Activated CD4-positive, CD25-positive, alpha-beta regulatory T cell treated with anti-CD3 and anti-CD28 coated beads, Interleukin-2, amount 50 U/mL, for 72 hours (primary cell): ENCODE data around the gene TERB2.
"Not testable (repeated sequence)": the region's sequence is repeated elsewhere in the genome, so short reads cannot be mapped to it uniquely, and the experiment has no call there.

Source experiments
- DNase-seq: peaks from one replicate; pipeline ENCODE4 v3.0.0; 2021

Gene TERB2

DNA sequence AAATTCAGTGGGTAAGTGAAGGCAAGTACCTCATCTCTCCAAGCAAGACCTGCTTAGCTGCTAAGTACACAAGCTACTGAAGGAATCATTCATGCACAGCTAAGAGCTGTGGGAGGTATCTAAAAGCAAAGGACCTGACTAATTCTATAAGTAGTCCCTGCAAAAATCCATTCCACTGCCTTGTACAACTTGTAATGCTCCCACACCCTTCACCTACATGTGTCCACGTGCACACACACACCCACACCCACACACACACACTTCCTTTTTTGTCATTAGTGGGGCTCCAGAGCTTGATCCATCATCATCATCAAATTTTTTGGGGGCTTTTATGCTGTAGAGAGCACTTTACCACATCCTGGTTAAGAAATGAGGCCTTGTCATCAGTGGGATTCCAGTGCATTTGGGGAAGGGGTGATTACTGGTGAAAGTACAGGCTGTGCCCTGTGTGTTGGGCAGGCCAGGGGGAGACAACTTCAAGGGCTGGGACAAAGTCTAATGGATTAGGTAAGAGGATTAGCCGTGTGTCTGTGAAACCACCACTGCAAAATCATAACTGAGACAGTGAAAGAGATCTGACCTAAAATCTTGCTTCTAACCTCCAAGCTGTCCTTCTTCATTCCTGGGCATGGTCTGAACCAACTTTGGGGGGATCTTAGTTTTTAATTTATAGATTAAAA lies 47.4 kb downstream of the TERB2 start:
- not testable (repeated sequence) for DNase-seq

DNA sequence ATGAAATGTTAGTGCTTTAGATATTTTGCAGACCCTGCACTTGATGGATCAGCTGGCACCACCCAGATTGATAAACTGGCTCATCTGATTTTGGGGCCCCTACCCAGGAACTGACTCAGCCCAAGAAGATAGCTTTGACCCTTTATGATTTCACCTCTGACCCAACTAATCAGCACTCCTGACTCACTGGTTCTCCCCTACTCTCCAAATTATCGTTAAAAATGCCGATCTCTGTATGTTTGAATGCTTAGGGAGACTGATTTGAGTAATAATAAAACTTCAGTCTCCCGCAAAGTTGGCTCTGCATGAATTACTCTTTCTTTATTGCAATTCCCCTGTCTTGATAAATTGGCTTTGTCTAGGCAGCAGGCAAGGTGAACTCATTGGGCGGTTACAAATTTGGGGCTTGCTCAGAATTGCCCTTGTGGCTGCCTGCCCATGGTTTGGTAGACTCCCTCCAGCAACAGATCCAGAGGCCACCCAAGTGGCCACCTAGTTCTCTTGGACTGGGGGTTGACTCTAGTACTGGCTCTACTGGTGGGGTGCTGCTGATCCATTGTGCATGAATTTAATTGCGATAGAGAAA lies 48.2 kb downstream of the TERB2 start:
- DNase-seq = not testable (repeated sequence)

DNA sequence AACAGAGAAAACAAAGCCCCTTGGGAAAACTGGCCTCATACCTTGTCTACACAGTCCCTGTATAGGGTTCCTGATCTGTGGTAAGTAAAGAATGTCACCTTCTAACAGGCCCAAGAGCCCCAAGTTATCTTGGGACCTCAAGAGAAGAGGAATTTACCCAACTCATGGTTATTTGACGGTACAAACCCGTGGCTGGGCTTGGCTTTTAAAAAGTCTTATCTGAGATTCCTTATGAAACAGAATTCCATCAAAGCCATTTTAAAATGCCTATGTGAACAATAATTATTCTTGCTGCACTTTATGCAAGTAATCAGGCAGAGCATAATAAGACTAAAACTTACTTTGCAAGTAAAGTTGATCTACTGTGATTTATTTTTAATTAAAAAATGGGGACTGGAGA lies 52.6 kb downstream of the TERB2 start:
- no peak for DNase-seq

DNA sequence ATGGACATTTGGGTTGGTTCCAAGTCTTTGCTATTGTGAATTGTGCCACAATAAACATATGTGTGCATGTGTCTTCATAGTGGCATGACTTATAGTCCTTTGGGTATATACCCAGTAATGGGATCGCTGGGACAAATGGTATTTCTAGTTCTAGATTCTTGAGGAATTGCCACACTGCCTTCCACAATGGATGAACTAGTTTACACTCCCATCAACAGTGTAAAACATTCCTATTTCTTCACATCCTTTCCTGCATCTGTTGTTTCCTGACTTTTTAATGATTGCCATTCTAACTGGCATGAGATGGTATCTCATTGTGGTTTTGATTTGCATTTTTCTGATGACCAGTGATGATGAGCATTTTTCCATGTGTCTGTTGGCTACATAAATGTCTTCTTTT lies 58.6 kb downstream of the TERB2 start:
- DNase-seq = not testable (repeated sequence)

DNA sequence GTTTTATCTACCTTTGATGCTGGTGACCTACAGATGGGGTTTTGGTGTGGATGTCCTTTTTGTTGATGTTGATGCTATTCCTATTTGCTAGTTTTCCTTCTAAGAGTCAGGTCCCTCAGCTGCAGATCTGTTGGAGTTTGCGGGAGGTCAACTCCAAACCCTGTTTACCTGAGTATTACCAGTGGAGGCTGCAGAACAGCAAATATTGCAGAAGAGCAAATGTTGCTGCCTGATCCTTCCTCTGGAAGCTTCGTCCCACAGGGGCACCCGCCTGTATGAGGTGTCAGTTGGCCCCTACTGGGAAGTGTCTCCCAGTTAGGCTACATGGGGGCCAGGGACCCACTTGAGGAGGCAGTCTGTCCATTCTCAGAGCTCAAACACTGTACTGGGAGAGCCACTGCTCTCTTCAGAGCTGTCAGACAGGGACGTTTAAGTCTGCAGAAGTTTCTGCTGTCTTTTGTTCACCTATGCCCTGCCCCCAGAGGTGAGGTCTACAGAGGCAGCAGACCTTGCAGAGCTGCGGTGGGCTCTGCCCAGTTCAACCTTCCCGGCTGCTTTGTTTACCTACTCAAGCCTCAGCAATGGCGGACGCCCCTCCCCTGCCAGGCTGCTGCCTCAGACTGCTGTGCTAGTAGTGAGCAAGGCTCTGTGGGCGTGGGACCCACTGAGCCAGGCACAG lies 63.9 kb downstream of the TERB2 start:
- not testable (repeated sequence) for DNase-seq

DNA sequence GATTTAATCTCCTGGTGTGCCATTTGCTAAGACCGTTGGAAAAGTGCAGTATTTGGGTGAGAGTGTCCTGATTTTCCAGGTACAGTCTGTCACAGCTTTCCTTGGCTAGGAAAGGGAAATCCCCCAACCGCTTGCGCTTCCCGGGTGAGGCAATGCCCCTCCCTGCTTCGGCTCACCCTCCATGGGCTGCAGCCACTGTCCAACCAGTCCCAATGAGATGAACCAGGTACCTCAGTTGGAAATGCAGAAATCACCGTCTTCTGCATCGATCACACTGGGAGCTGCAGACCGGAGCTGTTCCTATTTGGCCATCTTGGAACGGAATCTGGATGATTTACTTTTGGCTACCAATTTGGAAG lies 64.4 kb downstream of the TERB2 start:
- not testable (repeated sequence) for DNase-seq

DNA sequence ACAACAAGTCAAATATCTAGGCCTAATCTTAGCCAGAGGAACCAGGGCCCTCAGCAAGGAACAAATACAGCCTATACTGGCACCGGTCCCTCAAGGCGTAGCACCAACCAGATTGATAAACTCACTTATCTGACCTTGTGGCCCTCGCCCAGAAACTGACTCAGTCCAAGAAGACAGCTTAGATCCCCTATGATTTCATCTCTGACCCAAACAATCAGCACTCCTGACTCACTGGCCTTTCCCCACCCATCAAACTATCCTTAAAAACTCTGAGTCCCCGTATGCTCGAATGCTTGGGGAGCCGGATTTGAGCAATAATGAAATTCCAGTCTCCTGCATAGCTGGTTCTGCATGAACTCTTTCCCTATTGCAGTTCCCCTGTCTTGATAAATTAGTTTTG lies 64.9 kb downstream of the TERB2 start:
- no peak for DNase-seq

DNA sequence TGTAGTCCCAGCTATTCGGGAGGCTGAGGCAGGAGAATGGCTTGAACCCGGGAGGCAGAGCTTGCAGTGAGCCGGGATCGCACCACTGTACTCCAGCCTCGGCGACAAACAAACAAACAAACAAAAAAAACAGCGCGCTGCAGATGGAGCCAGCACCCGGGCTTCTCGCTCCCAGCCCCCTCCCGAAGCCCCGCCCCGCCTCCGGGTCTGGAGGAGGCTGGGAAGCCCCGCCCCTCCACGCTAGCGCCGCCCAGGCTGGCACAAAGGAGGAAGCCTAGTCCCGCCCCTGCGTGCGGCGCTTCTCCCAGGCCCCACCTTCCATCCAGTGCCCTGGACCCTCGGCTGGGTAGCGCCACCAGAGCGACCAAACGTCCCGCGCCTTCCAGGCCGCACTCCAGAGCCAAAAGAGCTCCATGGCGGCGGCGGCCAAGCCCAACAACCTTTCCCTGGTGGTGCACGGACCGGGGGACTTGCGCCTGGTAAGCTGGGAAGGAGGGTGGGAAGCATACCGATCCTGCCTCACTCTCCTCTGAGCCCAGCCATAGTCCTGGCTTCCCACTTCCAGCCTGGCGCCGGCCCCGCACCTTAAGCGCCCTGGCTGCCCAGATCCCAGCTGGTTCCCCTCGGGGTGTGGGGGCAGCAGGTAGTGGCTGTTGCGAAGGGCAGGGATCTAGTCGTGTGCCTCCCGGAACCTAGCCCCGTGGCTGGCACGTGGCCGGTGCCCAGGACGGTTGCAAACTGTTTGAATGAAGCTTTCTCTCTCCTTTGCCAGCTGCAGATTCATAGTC lies 66.6 kb downstream of the TERB2 start, which contains the start of gene SORD:
Gene SORD (plus strand): TSS at position 325 of the 788 bp plus-strand sequence. CDS start 89 bp downstream, at position 414.
- DNase-seq = peak; percentile 91

DNA sequence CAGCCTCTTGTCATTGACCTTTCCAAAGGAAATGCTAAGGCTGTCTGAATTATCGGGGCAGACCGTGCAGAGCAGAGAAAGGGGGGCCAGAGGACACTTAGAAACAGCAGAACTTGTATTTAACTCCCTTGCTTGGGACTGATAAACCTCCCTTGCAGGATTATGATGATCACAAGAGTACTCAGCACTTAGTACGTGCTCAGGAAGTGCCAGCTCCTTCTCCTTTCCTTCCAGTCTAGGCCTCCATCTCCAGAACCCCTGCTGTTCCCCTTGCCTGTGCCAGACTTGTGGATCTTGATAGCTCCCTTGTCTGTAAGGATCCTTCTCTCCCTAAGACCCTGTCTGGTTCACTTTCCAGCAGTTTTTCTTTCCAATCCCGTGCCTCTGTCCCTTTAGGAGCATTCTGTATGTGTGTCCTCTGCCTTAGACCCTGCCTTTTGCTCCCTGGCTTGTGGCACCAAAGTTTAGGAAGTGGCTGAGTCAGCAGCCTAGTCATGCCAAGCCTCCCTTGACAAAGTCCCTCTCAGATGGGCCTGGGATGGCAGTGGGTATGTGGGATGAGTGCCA lies 67.3 kb downstream of the TERB2 start:
- DNase-seq = no peak

DNA sequence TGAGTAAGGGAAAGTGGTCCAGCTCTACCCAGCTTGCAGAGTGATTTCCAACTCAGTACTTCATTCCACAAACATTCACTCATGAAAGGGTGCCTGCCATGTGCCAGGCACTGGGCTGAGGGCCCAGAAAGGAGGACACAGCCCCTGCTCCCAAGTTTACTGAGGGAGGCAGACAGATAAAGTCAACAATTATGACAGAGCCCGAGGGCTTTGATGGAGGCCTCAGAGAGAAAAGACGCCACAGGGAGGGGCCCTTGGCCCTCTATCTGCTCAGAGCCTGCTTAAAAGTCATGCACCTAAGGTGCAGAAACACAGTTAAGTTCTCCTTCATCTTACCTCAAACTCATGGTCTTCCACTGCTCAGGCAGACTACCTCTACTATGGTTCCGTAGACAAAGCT lies 68.2 kb downstream of the TERB2 start:
- not testable (repeated sequence) for DNase-seq

DNA sequence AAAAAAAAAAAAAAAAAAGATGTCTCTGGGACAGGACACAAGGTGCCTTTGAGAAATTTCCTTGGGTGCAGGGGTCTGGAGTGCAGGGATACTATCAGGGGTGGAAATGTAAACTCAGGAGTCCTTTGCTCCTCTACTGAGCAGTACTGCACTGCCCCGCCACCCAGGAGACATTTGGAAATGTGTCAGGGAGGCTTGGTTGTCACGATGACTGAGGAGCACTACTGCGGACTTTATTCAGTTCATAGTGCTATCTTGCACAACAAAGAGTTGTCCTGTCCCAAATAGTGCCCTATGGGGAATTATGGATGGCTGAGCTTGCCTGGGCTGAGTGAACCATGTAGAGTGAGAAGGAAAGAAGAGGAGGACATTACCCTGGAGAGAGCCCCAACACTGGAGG lies 69.1 kb downstream of the TERB2 start:
- not testable (repeated sequence) for DNase-seq

DNA sequence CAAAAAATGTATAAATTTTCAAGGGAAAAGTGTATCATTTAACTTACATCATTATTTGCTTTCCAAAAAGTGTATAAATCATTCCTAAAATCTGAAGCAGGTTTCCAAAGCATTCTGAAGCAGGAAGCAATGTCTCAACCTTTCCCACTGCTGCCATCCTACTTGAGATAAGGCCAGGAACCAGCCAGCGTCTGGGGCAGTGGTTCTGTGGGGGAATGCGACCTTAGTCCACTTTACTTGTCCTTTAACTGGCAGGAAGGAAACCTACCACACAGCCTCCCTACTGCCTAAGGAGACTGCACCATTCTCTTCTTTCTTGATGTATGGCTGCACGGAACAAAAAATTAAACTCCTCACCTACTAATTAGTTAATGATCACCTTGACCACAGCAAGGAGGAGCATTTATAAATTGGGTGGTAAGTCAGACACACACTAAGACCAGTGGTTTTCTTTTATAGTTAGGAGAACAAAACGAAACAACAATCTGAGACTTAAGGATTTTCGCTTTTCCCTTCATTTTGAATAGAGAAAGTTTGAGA lies 70.2 kb downstream of the TERB2 start:
- no peak for DNase-seq

DNA sequence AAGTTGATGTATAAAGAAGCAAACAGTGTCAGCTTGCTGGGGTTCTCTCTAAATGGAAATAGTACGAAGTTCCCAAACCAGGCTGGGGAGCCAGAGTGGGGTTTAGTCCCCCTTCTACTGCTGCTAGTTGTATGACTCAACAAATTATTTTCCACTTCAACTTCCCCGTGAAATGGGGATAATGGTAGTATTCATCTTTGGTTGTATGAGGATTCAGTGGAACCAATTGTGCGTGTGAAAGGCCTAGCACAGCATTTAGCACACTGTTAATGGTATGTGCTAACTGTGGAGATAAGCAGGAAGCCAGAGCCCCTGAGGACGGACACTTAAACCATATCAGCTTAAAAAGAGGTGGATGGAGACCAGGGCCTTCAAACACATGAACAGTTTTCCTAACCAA lies 70.7 kb downstream of the TERB2 start:
- no peak for DNase-seq
